Omental fat pad (tissue), 4 donors: ENCODE results near the gene CDCP1. TPM values are rescaled to one million over a fixed set of nuclear protein-coding genes. Genes with fewer than 3 reads are reported as not detected.

Experiments
- ATAC-seq: fragments of 150-250 bp; one replicate; pipeline ENCODE4 v1.9.1; 2016; ENCODE audit warnings: mild to moderate bottlenecking, moderate library complexity; ENCODE audit not compliant: low FRiP score
- DNase-seq: peaks from one replicate; pipeline ENCODE4 v3.0.0-alpha.2; 2019; ENCODE audit warnings: low spot score
- total RNA-seq, 4 donors: library from RNA; depleted of rRNA; stranded (reverse); fragments of >200 nt; gene quantifications; one replicate each; pipeline ENCODE4 v1.1.0, GENCODE V29; 2016
- TF ChIP-seq, protein P1 (sequence below), 3 donors: fragments of 450-650 bp; IDR thresholded peaks; one replicate each; pipeline ENCODE4 v1.5.1; 2016 to 2017; ENCODE audit warnings: antibody characterized with exemption in 3 of 3, mild to moderate bottlenecking in 3 of 3, moderate library complexity in 2 of 3

The CDCP1 gene
- total RNA-seq, 4 donors from 2014 or later, result 0.16 to 30.7 (median 8.2) TPM

DNA sequence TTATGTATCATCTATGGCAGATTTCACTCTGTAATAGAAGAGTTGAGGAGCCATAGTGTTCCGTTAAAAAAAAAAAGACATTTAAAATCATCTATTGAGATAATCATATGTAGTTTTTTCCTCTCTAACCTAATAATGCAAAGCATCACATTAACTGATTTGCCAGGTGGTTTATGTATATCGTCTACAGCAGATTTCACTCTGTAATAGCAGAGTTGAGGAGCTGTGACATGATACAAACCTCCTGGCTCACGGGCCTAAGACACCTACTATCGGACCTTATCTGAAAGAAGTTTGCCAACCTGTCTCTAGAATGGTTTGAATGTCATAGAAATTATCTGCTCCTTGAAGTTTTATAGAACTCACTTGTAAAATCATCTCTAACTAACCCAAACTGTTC is 29.8 kb downstream of the CDCP1 start:
- no peak for DNase-seq
- TF ChIP-seq, protein P1, sequence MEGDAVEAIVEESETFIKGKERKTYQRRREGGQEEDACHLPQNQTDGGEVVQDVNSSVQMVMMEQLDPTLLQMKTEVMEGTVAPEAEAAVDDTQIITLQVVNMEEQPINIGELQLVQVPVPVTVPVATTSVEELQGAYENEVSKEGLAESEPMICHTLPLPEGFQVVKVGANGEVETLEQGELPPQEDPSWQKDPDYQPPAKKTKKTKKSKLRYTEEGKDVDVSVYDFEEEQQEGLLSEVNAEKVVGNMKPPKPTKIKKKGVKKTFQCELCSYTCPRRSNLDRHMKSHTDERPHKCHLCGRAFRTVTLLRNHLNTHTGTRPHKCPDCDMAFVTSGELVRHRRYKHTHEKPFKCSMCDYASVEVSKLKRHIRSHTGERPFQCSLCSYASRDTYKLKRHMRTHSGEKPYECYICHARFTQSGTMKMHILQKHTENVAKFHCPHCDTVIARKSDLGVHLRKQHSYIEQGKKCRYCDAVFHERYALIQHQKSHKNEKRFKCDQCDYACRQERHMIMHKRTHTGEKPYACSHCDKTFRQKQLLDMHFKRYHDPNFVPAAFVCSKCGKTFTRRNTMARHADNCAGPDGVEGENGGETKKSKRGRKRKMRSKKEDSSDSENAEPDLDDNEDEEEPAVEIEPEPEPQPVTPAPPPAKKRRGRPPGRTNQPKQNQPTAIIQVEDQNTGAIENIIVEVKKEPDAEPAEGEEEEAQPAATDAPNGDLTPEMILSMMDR (IDR thresholded peaks at IDR 0.05), result no peak
- ATAC-seq, result no peak

DNA sequence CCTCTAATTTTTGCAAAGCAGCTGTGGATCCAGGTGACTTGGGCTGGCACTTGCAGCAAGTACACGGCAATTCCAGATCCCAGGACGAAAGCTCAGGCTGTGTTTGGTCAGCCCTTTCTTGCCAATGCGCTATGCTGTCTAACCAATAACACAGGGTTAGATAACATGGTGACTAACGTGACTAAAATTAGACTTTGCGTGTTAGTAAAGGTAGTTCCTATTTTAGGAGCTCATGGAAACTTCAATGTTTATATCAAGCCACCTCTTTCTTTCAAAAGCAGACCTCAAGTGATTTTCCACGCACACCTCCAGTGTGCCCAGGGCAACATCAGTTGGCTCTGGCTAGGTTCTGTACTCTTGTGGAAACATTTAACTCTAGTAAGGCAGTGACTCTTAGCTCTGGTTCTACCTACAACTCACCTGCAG is 32.5 kb downstream of the CDCP1 start:
- ATAC-seq (peak; percentile 62), DNase-seq (no peak)
- TF ChIP-seq, protein P1 (IDR thresholded peaks at IDR 0.05), result no peak

DNA sequence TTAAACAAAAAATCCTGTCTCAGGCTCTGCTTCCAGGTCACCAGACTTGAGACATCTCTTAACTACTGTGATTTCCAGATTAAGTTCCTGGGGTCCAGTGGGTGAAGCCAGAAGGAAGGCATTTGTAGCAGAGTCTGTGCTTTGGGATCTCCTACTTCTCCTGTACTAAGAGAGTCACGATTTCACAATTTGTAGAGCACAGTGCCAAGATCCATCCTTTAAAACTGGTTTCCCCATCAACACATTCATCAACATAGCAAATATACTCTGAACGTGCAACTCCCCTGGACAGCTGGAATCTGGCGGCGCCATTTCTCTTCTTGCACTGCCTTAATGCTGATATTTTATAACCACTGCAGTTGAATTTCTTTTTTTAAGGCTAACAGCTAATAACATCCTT is 33.2 kb downstream of the CDCP1 start:
- ATAC-seq, result peak; percentile 92
- TF ChIP-seq, protein P1 (IDR thresholded peaks at IDR 0.05), result no peak

DNA sequence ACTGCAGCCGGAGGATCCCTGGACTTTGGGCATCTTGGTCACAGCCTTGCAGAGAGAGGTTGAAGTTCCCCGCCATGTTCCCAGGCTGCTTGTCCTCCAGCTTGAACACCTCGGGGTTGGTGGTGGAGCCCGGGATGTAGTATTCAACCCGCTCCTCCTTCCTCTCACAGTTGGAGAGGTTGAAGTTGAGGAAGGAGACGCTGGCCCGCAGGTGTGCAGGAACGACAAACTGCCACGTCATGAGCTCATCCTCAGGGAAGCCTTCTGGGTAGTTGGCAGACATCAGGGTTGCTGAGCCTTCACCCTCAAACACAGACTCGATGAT is 35.7 kb downstream of the CDCP1 start:
- ATAC-seq (no peak), DNase-seq (no peak)
- TF ChIP-seq, protein P1 (IDR thresholded peaks at IDR 0.05), result no peak

More for the DNA sequence above, 33.2 kb downstream of the CDCP1 start:
- no peak for DNase-seq

DNA sequence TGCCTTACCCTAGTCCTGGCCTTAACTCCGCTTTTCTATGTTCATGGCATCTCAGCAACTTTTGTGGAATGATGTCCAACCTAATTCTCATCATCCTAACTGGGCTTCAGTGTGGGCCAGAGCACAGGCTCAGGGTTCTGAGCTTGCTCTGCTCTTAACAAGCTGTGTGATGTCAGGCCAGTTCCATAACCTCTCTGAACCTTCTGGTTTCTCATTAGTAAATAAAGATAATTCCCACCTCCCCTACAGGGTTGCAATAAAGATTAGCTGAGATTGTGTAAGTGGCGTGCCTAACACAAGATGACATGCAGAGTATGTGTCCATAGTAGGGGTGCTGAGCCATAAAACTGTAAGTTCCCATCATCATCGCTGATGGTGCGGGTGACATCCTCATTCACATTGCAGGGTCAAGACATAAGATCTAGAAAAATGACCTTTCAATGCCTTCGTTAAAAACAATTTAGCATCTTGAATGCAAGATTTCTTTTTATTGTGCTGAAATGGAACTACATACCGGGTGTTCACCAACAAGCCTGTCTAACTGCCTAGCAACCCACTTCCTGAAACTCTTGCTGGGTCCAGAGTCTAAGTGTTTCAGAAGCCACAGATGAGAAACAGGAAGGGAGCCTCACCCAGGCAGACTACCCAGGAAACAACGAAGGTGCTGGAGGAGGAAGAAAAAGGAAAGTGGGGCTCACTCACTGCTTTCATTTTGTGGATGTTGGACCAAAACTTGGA is 36.2 kb downstream of the CDCP1 start:
- TF ChIP-seq, protein P1 (IDR thresholded peaks at IDR 0.05), result no peak
- no peak for DNase-seq
- ATAC-seq, result no peak

DNA sequence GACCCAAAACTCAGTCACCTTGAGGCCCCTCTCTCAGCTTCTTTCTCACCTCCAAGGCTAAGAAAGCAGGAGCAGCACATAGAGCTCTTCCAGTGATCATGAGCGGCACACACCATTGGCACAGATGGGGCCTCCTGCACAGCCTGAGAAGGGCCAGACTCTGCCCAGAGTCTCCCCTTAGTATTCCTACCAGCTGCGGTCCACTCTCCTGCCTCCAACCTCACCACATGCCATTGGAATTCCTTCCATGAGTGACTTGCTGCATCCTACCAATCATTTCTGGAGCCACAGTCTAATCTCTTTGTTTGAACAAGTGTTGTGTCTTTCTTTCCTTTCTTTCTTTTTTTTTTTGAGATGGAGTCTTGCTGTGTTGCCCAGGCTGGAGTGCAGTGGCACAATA is 39.3 kb downstream of the CDCP1 start:
- DNase-seq (no peak), ATAC-seq (no peak)
- TF ChIP-seq, protein P1 (IDR thresholded peaks at IDR 0.05), result no peak
